PC-9 (cell line): Measurements from ENCODE around the gene ITIH3. TPM values are rescaled to one million over a fixed set of nuclear protein-coding genes. Genes with fewer than 3 reads are reported as not detected.

Experiments used
- BruUV-seq: library from RNA; stranded (reverse); fragments of 400-500 nt; replicated peaks from 2 replicates; lab custom pipeline; 2021; lab: Mats Ljungman, UMichigan
- CTCF ChIA-PET: fragments of 300-600 bp; sonication (Branson Sonifier 250); formaldehyde crosslinking; loops from one replicate; lab custom pipeline; 2022; ENCODE audit warnings: antibody characterized with exemption; lab: Charles Lee
- POLR2A ChIA-PET: fragments of 300-600 bp; sonication (Branson Sonifier 250); formaldehyde crosslinking; loops from one replicate; lab custom pipeline; 2022; ENCODE audit warnings: antibody characterized with exemption; ENCODE audit not compliant: unreplicated experiment; lab: Charles Lee
- DNase-seq, 2 experiments: peaks; one replicate each; pipeline versions ENCODE4 v3.0.0 to v3.0.0-alpha.2; 2015 to 2022; ENCODE audit warnings: mixed read lengths in 1 of 2
- H2AFZ ChIP-seq: fragments of 200-600 bp; sonication (generic); 2 replicates; pipeline ENCODE4 v1.8.1; 2017; ENCODE audit warnings: antibody characterized with exemption
- H3F3A ChIP-seq: fragments of 200-600 bp; sonication (generic); 2 replicates; pipeline ENCODE4 v1.8.1; 2017; ENCODE audit warnings: antibody characterized with exemption, mild to moderate bottlenecking, low read depth; ENCODE audit not compliant: insufficient read depth
- H3K27ac ChIP-seq: fragments of 200-600 bp; sonication (generic); 2 replicates; pipeline ENCODE4 v1.6.1; 2016; ENCODE audit warnings: mixed run types
- H3K27me3 ChIP-seq: fragments of 200-600 bp; sonication (generic); 2 replicates; pipeline ENCODE4 v1.6.1; 2016; ENCODE audit warnings: low read depth, mixed run types; ENCODE audit not compliant: insufficient read depth
- H3K36me3 ChIP-seq: fragments of 200-600 bp; sonication (generic); 2 replicates; pipeline ENCODE4 v1.6.1; 2016; ENCODE audit warnings: low read depth, mixed run types
- H3K4me1 ChIP-seq: fragments of 200-600 bp; sonication (generic); replicated peaks from 2 replicates; pipeline ENCODE4 v1.6.1; 2016; ENCODE audit warnings: mixed run types; ENCODE audit not compliant: insufficient read depth
- H3K4me2 ChIP-seq: fragments of 200-600 bp; sonication (generic); 2 replicates; pipeline ENCODE4 v1.6.1; 2017; ENCODE audit warnings: mixed run types
- H3K4me3 ChIP-seq: fragments of 200-600 bp; sonication (generic); 2 replicates; pipeline ENCODE4 v1.6.1; 2016; ENCODE audit warnings: mixed run types
- H3K79me2 ChIP-seq: fragments of 200-600 bp; sonication (generic); 2 replicates; pipeline ENCODE4 v1.6.1; 2017; ENCODE audit warnings: low read depth, mixed run types
- H3K9me2 ChIP-seq: fragments of 200-600 bp; sonication (generic); 2 replicates; pipeline ENCODE4 v1.8.1; 2017; ENCODE audit warnings: mild to moderate bottlenecking; ENCODE audit not compliant: insufficient read depth
- H3K9me3 ChIP-seq: fragments of 200-600 bp; sonication (generic); 2 replicates; pipeline ENCODE4 v1.8.1; 2016; ENCODE audit warnings: low read depth; ENCODE audit not compliant: insufficient read depth
- H4K20me1 ChIP-seq: fragments of 200-600 bp; sonication (generic); 2 replicates; pipeline ENCODE4 v1.8.1; 2017; ENCODE audit not compliant: insufficient read depth
- CTCF ChIP-seq: fragments of 200-600 bp; sonication (generic); conservative IDR thresholded peaks from 2 replicates; pipeline ENCODE4 v1.6.1; 2017; ENCODE audit warnings: mixed run types, antibody characterized with exemption, mild to moderate bottlenecking, moderate library complexity
- EZH2 ChIP-seq: fragments of 200-600 bp; sonication (generic); IDR thresholded peaks from 2 replicates; pipeline ENCODE4 v1.8.0; 2017; ENCODE audit warnings: antibody characterized with exemption, low read depth
- intact Hi-C: fragments of 100-400 bp; cut with micrococcal nuclease; formaldehyde crosslinking; loops from one replicate; pipeline ENCODE4 v1.10.0; 2022; ENCODE audit not compliant: unreplicated experiment
- total RNA-seq: library from RNA; stranded (reverse); gene quantifications from 2 replicates; pipeline ENCODE4 v1.2.3, GENCODE V29; 2021

The ITIH3 gene
- total RNA-seq, 1 experiment from 2014 or later, result not detected

GRCh38 chr3:52783211-52783555, 11.4 kb upstream of the ITIH3 start:
- Histone ChIP-seq H2AFZ (no peak overlapping the region), H3K27me3 (peaks cover 49% of the 10 kb centered on the region), H3K4me3 (no peak overlapping the region), H4K20me1 (no peaks in the 10 kb centered on the region), H3K36me3 (no peaks in the 10 kb centered on the region), H3K9me2 (no peaks in the 10 kb centered on the region), H3K4me1 (no peaks in the 10 kb centered on the region), H3F3A (no peaks in the 10 kb centered on the region), H3K27ac (no peak overlapping the region), H3K79me2 (no peaks in the 10 kb centered on the region), H3K9me3 (no peaks in the 10 kb centered on the region), H3K4me2 (no peak overlapping the region)
- POLR2A ChIA-PET, result no interaction called here
- BruUV-seq, result no TSS peak
- no peak for DNase-seq
- TF ChIP-seq EZH2, result no peak
- intact Hi-C loops, result no loop called here
- CTCF ChIA-PET, result no interaction called here

GRCh38 chr3:52784021-52784621, 10.5 kb upstream of the ITIH3 start:
- no peak overlapping the region for H3K27ac ChIP-seq
- no peak overlapping the region for H2AFZ ChIP-seq
- H3K79me2 ChIP-seq, result no peaks in the 10 kb centered on the region
- POLR2A ChIA-PET, result no interaction called here
- no peaks in the 10 kb centered on the region for H3K9me2 ChIP-seq
- no peaks in the 10 kb centered on the region for H3K9me3 ChIP-seq
- H3K4me1 ChIP-seq, result no peaks in the 10 kb centered on the region
- no TSS peak for BruUV-seq
- TF ChIP-seq EZH2 (no peak), CTCF (no peak)
- no peaks in the 10 kb centered on the region for H3F3A ChIP-seq
- intact Hi-C loops, result no loop called here
- DNase-seq, result no peak
- no peak overlapping the region for H3K4me2 ChIP-seq
- peaks cover 49% of the 10 kb centered on the region for H3K27me3 ChIP-seq
- CTCF ChIA-PET, result no interaction called here
- H4K20me1 ChIP-seq, result no peaks in the 10 kb centered on the region
- H3K36me3 ChIP-seq, result no peaks in the 10 kb centered on the region
- no peak overlapping the region for H3K4me3 ChIP-seq

- no peak overlapping the region for H3K4me2 ChIP-seq
- no peaks in the 10 kb centered on the region for H4K20me1 ChIP-seq
- TF ChIP-seq CTCF (no peak), EZH2 (no peak)
- H3K9me3 ChIP-seq, result no peaks in the 10 kb centered on the region
- no peak for DNase-seq
- no peak overlapping the region for H3K27ac ChIP-seq
- no peaks in the 10 kb centered on the region for H3F3A ChIP-seq
- no peak overlapping the region for H3K4me3 ChIP-seq
- no TSS peak for BruUV-seq
- H2AFZ ChIP-seq, result no peak overlapping the region
- H3K36me3 ChIP-seq, result no peaks in the 10 kb centered on the region
- no peaks in the 10 kb centered on the region for H3K9me2 ChIP-seq
- intact Hi-C loops, result no loop called here
- H3K79me2 ChIP-seq, result no peaks in the 10 kb centered on the region
- H3K27me3 ChIP-seq, result peaks cover 49% of the 10 kb centered on the region
- H3K4me1 ChIP-seq, result no peaks in the 10 kb centered on the region
- ChIA-PET CTCF (no interaction called here), POLR2A (no interaction called here)
Observed at GRCh38 chr3:52784931-52785590, 9.5 kb upstream of the ITIH3 start.
